Stimulated activated CD4-positive, alpha-beta T cell treated with anti-CD3 and anti-CD28 coated beads, Interleukin-4, amount 100 ng/mL, for 4 hours (primary cell): ENCODE measurements around the gene LINC00237.

Experiments
- DNase-seq, 2 experiments: peaks; one replicate each; pipeline ENCODE4 v3.0.0-alpha.2; 2020

LINC00237 gene

DNA sequence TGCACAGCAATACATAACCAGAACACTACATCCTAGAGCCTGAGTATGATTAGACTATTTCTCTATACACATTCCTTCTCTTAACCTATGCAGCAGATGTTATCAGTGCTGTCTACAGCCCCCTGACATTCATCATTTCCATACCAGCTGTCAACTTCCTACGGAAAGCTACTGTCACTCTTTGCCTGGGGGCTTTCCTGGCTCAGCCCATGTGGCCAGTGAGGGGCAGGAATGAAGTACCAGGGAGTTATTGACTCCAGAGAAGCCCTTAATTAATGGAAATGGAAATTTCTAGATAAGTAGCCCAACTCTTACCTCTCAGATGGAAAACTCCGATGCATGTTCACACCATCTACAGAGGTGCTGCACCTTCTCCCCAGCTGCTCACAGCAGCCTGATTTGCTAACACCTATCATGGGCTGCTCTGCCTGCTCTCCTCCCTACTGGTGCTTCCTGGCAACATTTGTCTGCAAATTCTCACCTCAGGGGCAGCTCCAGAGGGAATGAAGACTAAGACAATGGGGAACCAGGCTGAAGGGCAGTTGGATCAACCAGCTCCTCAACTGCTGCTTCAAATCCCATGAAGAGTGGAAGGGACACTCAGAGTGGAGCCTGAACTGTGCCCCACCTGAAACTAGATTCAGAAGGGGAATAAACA is 59.6 kb downstream of the LINC00237 start:
- no peak for DNase-seq
